GM21360 (cell line): ENCODE measurements around the gene OOSP3.
"Not testable (repeated sequence)": the region's sequence is repeated elsewhere in the genome, so short reads cannot be mapped to it uniquely, and the experiment has no call there.

Experiments
- ATAC-seq: cut with Tn5 transposase; IDR thresholded peaks from one replicate; pipeline ENCODE4 v1.9.1; 2021; ENCODE audit warnings: mild to moderate bottlenecking, moderate library complexity; ENCODE audit not compliant: unreplicated experiment

Gene OOSP3

GRCh38 chr11:59875856-59876519 lies 2.6 kb upstream of the OOSP3 start:
- ATAC-seq = no peak

GRCh38 chr11:59877325-59877724 lies 1.3 kb upstream of the OOSP3 start:
- ATAC-seq = no peak

DNA sequence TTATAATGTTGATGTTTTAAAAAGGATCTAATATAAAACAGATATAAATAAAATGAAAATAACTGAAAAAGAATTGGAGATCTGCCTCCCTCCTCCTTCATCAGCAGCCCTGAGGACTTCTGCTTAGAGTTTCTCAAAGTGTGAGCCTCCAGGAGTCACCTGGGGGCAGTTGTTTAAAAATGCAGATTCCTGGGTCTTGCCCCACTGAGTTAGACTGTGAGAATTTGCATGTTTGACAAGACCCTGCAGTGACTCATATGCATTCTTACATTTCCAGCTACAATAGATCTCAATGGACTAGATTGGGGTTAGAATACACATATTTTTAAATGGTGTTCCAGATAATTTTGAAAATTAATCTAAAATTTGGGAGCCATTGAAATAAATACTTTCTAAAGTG lies 798 bp upstream of the OOSP3 start:
- ATAC-seq = no peak

GRCh38 chr11:59879567-59879966 lies 985 bp downstream of the OOSP3 start:
- ATAC-seq = no peak

DNA sequence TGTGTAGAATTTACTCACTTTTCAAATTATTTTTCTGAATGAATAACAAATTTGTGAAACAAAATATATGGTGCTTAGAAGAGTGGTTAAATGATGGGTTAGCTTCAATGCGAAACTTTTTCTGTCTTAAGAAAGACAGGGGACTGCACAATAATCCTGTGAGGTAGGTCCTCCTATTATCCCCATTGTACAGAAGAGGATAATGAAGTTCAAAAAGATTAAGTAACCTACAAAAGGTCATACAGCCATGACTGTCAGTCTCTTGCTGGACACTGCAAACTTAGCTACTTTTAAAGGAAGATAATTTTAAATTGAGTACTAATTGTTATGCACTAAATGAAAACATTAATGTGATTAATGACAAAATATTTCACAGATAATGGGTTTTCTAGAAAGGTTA lies 5.0 kb downstream of the OOSP3 start:
- no peak for ATAC-seq

- not testable (repeated sequence) for ATAC-seq
Observed at GRCh38 chr11:59887156-59887555, 8.6 kb downstream of the OOSP3 start.

GRCh38 chr11:59891781-59892181 lies 13.2 kb downstream of the OOSP3 start:
- ATAC-seq = no peak

DNA sequence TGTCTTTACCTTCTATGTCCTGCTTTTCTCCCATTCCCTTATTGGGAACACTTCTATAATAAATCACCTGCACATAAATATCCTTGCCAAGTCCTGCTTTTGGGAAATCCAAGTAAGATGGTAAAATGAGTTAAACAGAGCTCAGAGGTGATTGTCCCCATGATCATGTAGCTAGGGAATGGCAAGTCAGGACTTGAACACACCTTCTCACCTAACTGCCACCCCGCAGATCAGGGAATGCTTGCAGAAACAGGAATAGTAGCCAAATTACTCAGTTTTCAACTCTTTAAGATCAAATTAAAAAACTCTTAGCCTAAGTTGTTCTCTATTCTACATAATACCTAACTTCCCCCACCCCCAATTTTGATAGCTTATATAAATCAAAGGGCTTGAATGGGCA lies 16.0 kb downstream of the OOSP3 start:
- ATAC-seq = no peak

- no peak for ATAC-seq
Observed at GRCh38 chr11:59898046-59898445, 19.5 kb downstream of the OOSP3 start.

DNA sequence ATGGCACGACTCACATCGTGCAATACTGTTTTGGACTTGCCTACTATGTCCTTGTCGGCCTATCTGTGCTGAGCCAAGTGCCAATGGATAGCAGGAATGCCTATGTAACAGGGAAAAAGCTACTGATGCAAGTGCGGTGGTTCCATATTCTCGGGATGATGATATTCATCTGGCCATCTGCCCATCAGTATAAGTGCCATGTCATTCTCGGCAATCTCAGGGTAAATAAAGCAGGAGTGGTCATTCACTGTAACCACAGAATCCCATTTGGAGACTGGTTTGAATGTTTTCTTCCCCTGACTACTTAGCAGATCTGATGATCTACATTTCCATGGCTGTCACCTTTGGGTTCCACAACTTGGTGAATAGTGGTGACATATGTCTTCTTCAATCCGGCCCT lies 20.1 kb downstream of the OOSP3 start:
- no peak for ATAC-seq

GRCh38 chr11:59899532-59899931 lies 20.9 kb downstream of the OOSP3 start:
- ATAC-seq = no peak

DNA sequence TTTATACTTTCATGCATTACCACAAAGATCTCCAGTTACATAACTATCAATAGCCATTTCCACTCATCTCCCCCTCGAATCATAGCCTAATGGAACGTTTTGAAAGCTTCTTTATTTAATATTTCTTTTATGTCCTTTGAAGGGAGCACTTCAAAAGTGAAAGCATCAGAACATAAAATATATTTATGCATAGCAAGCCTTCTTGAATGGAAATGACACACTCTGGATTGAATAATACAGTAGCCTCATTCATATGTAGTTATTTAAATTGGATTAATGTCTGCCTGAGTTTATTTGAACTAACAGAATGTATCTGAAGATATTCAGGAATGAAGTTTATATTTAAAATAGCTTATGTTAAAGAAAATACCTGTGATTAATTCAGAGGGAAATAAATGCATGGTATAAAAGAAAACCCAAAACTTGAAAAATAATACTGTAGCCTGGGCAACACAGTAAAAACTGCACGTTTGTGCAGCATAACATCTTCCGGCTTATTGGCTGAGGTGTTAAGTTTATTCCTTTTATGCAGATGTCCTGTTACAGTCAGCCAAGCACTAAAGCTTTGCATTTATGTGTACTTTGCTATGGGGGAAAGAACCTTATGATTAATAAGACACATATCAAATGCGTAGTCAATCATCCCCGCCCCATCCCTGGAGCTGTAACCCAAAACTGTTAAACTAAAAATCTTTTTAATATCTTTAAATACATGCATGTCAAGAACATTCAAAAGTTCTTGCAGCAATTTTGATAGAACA lies 22.0 kb downstream of the OOSP3 start:
- ATAC-seq = no peak

GRCh38 chr11:59901306-59901705 lies 22.7 kb downstream of the OOSP3 start:
- no peak for ATAC-seq

GRCh38 chr11:59903569-59903968 lies 25.0 kb downstream of the OOSP3 start:
- not testable (repeated sequence) for ATAC-seq

GRCh38 chr11:59918480-59918879 lies 39.9 kb downstream of the OOSP3 start:
- no peak for ATAC-seq

DNA sequence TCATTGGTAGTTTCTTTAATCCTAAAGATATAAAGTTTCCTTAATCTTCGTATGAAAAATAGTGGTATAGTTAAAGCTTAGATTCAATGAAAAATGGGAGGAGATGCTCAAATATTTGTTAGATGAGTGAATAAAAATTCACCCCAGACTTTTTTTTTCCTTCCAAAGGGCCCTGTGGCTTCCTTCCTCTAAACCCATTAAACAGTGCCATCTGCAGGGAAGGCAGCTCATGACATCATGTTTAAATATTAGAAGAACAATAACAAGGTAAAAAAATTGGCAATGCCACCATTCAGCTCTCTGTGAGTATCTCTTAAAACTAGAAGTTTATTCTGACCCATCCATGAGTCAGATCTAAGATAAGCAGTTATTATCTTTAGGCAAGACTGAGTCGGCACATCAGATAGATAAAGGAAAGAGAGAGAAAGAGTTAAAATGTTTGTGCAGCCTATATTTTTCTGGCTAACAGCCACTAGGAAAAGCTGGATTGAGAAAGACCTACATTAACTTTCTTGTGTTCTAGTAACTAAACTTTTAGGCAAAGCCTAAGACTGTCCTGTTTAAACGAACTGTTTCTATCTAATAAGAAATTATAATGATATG lies 40.5 kb downstream of the OOSP3 start:
- ATAC-seq = no peak

- ATAC-seq = no peak
Observed at GRCh38 chr11:59923813-59924212, 45.2 kb downstream of the OOSP3 start.

- ATAC-seq = no peak
Observed at GRCh38 chr11:59931688-59932087, 53.1 kb downstream of the OOSP3 start.

- ATAC-seq = no peak
Observed at GRCh38 chr11:59938132-59938531, 59.5 kb downstream of the OOSP3 start, which contains the start of gene OOSP1. Gene OOSP1 (plus strand): TSS chr11:59938432. CDS start chr11:59938455, 23 bp downstream.

DNA sequence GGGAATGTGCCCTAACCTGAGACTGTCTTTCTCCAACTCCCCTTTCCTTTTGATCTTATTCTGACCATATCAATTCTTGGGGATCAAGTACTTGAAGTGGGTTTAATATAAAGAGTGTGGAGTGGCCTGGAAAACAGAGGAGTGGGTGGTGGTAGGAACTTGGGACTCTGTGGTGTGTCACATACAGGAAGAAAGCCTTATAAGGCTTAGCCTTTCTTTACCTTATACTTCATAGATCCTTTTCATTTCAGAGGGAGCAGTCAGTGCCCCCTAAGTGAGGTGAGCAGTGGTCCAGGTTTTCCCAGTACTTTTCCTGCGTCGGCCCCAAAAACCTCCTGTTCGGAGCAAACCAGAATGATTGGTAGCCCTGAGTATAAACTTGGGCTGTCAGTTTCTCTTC lies 60.1 kb downstream of the OOSP3 start:
- ATAC-seq = no peak

DNA sequence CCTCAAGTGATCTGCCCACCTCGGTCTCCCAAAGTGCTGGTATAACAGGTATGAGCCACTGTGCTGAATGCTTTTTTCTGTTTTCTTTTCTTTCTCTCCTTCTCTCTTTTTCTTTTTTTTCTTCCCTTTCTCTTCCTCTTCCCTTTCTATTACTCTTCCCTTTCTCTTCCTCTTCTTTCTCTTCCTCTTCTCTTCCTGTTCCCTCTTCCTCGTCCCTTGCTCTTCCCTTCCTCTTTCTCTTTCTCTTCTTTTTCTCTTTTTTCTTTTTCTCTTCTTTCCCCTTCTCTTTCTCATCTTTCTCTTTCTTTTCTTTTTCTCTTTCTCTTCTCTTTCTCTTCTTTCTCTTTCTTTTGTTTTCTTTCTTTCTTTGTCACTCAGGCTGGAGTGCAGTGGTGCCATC lies 60.9 kb downstream of the OOSP3 start:
- ATAC-seq = no peak

DNA sequence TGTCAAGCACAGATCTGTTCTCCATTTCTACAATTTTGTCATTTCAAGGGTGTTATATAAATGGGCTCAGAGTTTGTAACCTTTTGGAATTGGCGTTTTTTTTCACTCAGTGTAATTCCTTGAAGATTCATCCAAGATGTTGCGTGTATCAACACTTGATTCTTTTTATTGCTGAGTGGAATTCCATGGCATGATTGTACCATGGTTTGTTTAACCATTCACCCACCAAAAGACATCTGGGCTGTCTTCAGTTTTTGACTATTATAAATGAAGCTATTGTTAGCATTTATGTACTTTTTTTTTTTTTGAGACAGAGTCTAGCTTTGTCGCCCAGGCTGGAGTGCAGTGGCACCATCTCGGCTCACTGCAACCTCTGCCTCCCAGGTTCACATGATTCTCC lies 62.5 kb downstream of the OOSP3 start:
- no peak for ATAC-seq
